Uterus (tissue), 2 donors: ENCODE data around the gene MYO9A.

Source experiments
- POLR2A ChIP-seq, 2 donors: fragments of 450-650 bp; IDR thresholded peaks; one replicate each; pipeline ENCODE4 v1.6.1; 2016; ENCODE audit warnings: antibody characterized with exemption in 2 of 2, mild to moderate bottlenecking in 1 of 2, moderate library complexity in 1 of 2
- TF ChIP-seq, protein P1 (sequence below), 4 experiments: fragments of 200-600 bp in 2 of 4; fragments of 450-650 bp in 2 of 4; sonication (generic) in 2 of 4; IDR thresholded peaks; one replicate each; pipeline ENCODE4 v1.5.1; 2016 to 2019; ENCODE audit warnings: antibody characterized with exemption in 4 of 4, mild to moderate bottlenecking in 2 of 4, moderate library complexity in 1 of 4

DNA sequence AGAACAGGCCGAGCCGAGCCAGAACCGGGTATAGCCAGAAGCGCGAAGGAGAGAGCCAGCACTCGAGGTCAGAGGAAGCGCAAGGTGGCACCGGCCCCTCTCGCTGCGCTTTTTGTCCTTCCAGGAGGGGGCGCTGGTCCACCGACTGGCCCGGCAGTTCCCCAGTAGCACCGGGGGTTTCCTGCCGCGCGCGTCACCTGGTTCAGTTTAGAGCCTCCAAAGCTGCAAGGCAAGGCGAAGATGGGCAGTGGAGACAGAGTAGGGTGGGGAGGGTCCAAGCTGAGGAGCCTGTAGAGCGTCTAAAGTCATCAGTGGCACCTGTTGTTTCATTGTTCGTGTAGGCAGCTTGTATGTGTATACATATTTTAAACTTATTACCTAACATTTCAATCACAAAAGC, 315.2 kb downstream of the MYO9A start:
- TF ChIP-seq, protein P1, sequence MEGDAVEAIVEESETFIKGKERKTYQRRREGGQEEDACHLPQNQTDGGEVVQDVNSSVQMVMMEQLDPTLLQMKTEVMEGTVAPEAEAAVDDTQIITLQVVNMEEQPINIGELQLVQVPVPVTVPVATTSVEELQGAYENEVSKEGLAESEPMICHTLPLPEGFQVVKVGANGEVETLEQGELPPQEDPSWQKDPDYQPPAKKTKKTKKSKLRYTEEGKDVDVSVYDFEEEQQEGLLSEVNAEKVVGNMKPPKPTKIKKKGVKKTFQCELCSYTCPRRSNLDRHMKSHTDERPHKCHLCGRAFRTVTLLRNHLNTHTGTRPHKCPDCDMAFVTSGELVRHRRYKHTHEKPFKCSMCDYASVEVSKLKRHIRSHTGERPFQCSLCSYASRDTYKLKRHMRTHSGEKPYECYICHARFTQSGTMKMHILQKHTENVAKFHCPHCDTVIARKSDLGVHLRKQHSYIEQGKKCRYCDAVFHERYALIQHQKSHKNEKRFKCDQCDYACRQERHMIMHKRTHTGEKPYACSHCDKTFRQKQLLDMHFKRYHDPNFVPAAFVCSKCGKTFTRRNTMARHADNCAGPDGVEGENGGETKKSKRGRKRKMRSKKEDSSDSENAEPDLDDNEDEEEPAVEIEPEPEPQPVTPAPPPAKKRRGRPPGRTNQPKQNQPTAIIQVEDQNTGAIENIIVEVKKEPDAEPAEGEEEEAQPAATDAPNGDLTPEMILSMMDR (IDR thresholded peaks at IDR 0.05), result no peak
- no peak for TF ChIP-seq POLR2A (IDR thresholded peaks at IDR 0.05)
